ENCODE results near the gene HSDL1.

Gene HSDL1

DNA sequence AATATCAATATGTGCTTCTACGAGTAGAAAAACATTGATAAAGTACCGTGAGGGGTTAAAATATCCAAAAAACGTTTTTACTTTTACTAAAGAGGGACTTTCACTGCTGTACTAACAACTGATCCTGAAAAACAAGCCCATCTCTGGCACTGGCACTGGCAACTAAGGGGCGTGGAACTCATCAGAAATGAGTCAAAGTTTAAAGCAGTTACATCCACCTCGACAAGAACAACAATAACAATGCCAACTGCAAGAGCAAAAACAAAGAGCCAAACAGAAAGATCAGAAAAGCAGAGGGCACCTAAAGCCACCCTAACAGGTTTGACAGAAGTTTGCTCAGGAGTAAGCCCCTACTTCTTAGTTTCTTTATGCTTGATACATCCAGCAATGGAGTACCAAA, 41.3 kb downstream of the HSDL1 start:
- TF ChIP-seq, protein P1, sequence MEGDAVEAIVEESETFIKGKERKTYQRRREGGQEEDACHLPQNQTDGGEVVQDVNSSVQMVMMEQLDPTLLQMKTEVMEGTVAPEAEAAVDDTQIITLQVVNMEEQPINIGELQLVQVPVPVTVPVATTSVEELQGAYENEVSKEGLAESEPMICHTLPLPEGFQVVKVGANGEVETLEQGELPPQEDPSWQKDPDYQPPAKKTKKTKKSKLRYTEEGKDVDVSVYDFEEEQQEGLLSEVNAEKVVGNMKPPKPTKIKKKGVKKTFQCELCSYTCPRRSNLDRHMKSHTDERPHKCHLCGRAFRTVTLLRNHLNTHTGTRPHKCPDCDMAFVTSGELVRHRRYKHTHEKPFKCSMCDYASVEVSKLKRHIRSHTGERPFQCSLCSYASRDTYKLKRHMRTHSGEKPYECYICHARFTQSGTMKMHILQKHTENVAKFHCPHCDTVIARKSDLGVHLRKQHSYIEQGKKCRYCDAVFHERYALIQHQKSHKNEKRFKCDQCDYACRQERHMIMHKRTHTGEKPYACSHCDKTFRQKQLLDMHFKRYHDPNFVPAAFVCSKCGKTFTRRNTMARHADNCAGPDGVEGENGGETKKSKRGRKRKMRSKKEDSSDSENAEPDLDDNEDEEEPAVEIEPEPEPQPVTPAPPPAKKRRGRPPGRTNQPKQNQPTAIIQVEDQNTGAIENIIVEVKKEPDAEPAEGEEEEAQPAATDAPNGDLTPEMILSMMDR (IDR thresholded peaks at IDR 0.05; ENCODE audit: low read depth, low read length) = no peak
- no peak for DNase-seq (ENCODE audit: extremely low read depth, low read depth)

DNA sequence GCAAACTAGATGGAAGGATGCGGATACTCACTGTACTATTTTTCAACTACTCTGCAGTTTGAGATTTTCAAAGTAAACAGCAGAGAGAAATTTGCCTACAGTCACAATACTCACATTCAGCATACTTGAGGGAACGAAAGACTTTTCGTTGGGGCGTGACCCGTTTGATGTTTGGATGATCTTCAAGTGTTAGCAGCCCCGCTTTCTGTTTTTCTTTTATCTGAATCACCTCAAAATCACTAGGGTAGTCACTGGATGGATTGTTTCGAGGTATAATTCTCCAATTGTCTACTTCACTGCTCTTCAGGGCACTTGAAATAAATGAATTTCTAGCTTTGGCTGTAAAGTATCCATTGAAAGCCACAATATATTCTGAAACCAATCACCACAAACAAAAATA, 46.0 kb downstream of the HSDL1 start:
- DNase-seq (ENCODE audit: extremely low read depth, low read depth) = no peak
- TF ChIP-seq, protein P1 (IDR thresholded peaks at IDR 0.05; ENCODE audit: low read depth, low read length) = no peak

DNA sequence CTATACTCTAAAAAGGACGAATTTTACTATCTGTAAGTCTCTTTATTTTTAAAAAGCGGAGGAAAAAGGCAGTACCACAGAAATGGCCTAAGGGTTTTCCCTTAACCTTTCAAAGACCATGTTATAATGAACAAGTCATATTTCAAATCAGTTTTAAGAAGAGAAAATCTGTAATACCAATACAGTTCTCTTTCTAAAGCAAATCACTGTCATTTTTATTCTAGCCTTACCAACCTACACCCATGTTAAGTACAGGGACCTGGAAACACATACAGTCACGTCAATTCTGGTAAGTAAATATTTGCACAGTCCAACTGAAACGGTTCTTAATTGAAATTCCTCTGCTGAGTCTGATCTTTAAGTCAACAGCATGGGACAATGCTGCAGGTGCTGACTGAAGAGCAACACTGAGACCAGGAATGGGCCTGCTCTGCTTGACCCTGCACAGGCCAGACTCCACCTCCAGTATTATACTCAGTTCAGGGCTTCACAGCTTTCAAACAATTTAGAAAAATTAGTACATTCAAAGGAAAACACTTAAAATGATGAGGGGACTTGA, 48.5 kb downstream of the HSDL1 start:
- no peak for DNase-seq (ENCODE audit: extremely low read depth, low read depth)
- TF ChIP-seq, protein P1 (IDR thresholded peaks at IDR 0.05; ENCODE audit: low read depth, low read length) = no peak

DNA sequence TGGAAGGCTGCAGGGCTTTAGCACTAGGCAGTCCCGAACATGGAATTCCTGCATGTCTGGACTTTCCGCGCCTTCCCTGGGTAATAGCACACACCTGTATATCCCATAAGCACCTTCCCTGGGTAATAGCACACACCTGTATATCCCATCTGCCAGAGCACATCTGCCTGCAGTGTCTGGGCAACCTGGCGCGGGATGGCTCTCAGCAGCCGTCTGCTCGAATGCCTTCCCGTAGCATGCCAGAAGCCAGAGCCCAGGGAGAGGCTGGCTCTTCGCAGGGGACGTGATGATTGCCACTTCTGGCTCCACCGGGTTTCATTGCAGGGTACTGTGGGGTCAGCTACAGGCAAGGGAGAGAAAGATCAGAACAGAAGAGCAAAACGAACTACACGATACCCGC, 49.5 kb downstream of the HSDL1 start:
- TF ChIP-seq, protein P1 (IDR thresholded peaks at IDR 0.05; ENCODE audit: low read depth, low read length) = no peak
- no peak for DNase-seq (ENCODE audit: extremely low read depth, low read depth)

DNA sequence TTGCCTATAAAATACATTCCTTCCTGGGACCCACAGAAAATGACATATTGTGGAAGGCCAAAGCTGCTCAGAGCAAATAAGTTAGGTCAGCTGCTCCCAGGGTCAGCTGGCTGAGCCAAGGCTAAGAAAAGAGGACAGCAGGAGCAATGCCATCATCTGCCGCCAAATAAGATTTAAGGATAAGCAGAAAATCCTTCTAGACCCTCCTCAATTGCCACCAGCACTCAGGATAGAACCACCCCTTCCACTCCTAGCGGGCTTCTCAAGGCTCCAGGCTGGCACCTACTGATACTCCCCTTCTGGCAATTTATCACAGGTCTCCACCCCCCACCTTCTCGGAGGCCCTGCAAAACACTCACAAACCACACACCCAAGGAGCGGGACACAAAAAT, 51.1 kb downstream of the HSDL1 start:
- TF ChIP-seq, protein P1 (IDR thresholded peaks at IDR 0.05; ENCODE audit: low read depth, low read length) = no peak
- DNase-seq (ENCODE audit: extremely low read depth, low read depth) = no peak

DNA sequence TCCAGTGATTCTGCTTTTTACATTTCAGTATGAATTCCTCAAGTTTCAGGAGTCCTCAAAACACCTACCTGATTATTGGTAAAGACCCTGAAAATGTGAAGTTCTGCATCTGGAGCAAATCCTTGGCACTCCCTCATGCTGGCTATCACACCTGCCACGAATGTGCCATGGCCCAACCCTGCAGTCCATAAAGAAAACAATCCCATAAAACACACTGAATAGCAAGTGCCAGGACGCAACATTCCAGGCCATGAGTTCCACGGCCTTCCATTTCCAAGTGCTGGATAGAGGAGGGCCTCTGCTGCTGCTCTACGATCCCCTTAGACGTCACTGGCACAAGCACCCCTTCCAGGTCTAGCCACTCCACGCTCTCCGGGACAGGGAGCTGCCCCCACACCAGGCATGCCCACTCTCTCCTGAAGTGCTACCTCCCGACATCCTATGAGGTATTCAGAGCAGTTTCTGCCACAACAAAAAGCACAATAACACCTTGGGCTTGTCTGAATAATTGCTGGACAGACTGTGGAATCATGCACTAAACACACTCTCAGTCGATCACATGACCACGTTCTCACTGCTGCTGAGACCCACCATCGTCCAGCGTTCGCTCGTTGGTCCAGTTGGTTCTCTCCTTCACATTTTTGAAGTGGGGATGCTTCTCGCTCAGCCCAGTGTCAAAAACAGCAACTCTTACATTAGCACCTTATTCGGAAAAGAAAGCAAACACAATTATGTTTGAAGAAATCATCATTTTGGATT, 51.7 kb downstream of the HSDL1 start:
- TF ChIP-seq, protein P1 (IDR thresholded peaks at IDR 0.05; ENCODE audit: low read depth, low read length) = no peak
- DNase-seq (ENCODE audit: extremely low read depth, low read depth) = no peak

DNA sequence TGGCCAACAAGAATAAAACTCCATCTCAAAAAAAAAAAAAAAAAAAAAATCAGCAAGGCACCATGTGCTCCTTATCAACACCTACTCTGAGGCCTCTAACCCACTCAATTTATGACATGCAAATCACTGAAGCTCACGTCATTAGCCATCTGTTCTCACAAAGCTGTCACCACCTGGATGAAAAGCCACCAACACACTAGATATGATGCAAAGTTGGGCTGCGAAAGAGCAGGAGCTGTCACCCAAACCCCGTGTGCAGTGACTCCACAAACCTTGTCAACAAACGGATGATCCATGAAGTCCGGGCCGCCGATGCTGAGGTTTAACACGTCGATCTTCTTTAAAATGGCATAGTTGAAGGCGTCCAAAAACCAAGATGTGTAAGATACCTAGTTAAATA, 53.5 kb downstream of the HSDL1 start:
- TF ChIP-seq, protein P1 (IDR thresholded peaks at IDR 0.05; ENCODE audit: low read depth, low read length) = no peak
- DNase-seq (ENCODE audit: extremely low read depth, low read depth) = no peak

All from AG09319 (cell line).